Endodermal cell (in vitro differentiated cells): Measurements from ENCODE around the gene RBM22. TPM values are rescaled to one million over a fixed set of nuclear protein-coding genes. Genes with fewer than 3 reads are reported as not detected.

Experiments used
- DNase-seq: peaks from one replicate; pipeline ENCODE4 v3.0.0-alpha.2; 2017
- H3K27ac ChIP-seq: 2 replicates; pipeline ENCODE4 v1.5.1; 2013; ENCODE audit warnings: mild to moderate bottlenecking, low read depth, low read length, moderate library complexity
- H3K27me3 ChIP-seq: 2 replicates; pipeline ENCODE4 v1.6.1; 2013; ENCODE audit warnings: mild to moderate bottlenecking, low read length, moderate library complexity; ENCODE audit not compliant: insufficient read depth, control insufficient read depth, poor library complexity, severe bottlenecking
- H3K36me3 ChIP-seq: 2 replicates; pipeline ENCODE4 v1.7.0; 2013; ENCODE audit warnings: mild to moderate bottlenecking, low read length, moderate library complexity; ENCODE audit not compliant: control insufficient read depth, insufficient read depth
- H3K4me1 ChIP-seq: one replicate; pipeline ENCODE4 v1.7.0; 2013; ENCODE audit warnings: low read length; ENCODE audit not compliant: control insufficient read depth, insufficient read depth
- H3K4me3 ChIP-seq: 2 replicates; pipeline ENCODE4 v1.5.1; 2013; ENCODE audit warnings: mild to moderate bottlenecking, low read length, moderate library complexity
- H3K9ac ChIP-seq: 2 replicates; pipeline ENCODE4 v1.6.1; 2013; ENCODE audit warnings: mild to moderate bottlenecking, low read length, moderate library complexity; ENCODE audit not compliant: poor library complexity, severe bottlenecking; ENCODE audit errors: extremely low read depth
- H3K9me3 ChIP-seq: 2 replicates; pipeline ENCODE4 v1.6.1; 2013; ENCODE audit warnings: mild to moderate bottlenecking, low read length, moderate library complexity; ENCODE audit not compliant: control insufficient read depth
- H3K27ac Mint-ChIP-seq: 2 replicates; pipeline ENCODE4 v1.8.0; 2020; ENCODE audit warnings: mixed read lengths
- H3K27me3 Mint-ChIP-seq: 2 replicates; pipeline ENCODE4 v1.8.0; 2021; ENCODE audit warnings: mild to moderate bottlenecking, mixed read lengths; ENCODE audit not compliant: insufficient read depth
- H3K36me3 Mint-ChIP-seq: 2 replicates; pipeline ENCODE4 v1.8.0; 2020; ENCODE audit warnings: low read depth, mixed read lengths
- H3K4me1 Mint-ChIP-seq: 2 replicates; pipeline ENCODE4 v1.8.0; 2020; ENCODE audit warnings: mixed read lengths
- H3K4me3 Mint-ChIP-seq: 2 replicates; pipeline ENCODE4 v1.8.0; 2020; ENCODE audit warnings: mild to moderate bottlenecking, moderate library complexity, mixed read lengths
- H3K9me3 Mint-ChIP-seq: 2 replicates; pipeline ENCODE4 v1.8.0; 2020; ENCODE audit warnings: mild to moderate bottlenecking, mixed read lengths
- CTCF ChIP-seq: fragments of 200-600 bp; sonication (generic); conservative IDR thresholded peaks from 2 replicates; pipeline ENCODE4 v1.5.0; 2021; ENCODE audit warnings: antibody characterized with exemption, mild to moderate bottlenecking
- WGBS, 2 experiments: methylation state at CpG; one replicate each; pipeline versions ENCODE4 v1.1.5 to v1.1.7; 2013; ENCODE audit warnings: missing lambda C conversion rate in 2 of 2, mixed read lengths in 1 of 2; ENCODE audit not compliant: insufficient coverage in 1 of 2, insufficient read length in 1 of 2; 5-methylcytosine and 5-hydroxymethylcytosine counted together
- total RNA-seq, 2 donors: library from RNA; stranded (reverse); fragmentation: NEBNext Ultra II Directional in 1 of 2; extraction: Animal tissue kit (Norgen Biotek cat#: 25700) in 1 of 2; gene quantifications; 2 replicates in 1 of 2; 3 replicates in 1 of 2; pipeline ENCODE4 v1.2.1, GENCODE V29; 2021

The RBM22 gene
- total RNA-seq, 2 donors from 2014 or later = 42.7 to 44.3 TPM

- no peaks in the 10 kb centered on the region for H3K27me3 Mint-ChIP-seq
- TF ChIP-seq CTCF = no peak
These were observed 40.1 kb upstream of the RBM22 start for GRCh38 chr5:150740992-150741391.

GRCh38 chr5:150738862-150739261 lies 38.0 kb upstream of the RBM22 start:
- Mint-ChIP-seq H3K9me3 (peaks cover 51% of the 10 kb centered on the region), H3K4me1 (peaks cover 10% of the 10 kb centered on the region), H3K4me3 (no peak overlapping the region), H3K36me3 (peaks cover 91% of the 10 kb centered on the region), H3K27ac (no peak overlapping the region), H3K27me3 (no peaks in the 10 kb centered on the region)
- Histone ChIP-seq H3K27ac (no peak overlapping the region), H3K36me3 (peaks cover 49% of the 10 kb centered on the region), H3K4me3 (no peak overlapping the region), H3K27me3 (no peaks in the 10 kb centered on the region), H3K9me3 (peaks cover 43% of the 10 kb centered on the region), H3K9ac (no peak overlapping the region), H3K4me1 (no peaks in the 10 kb centered on the region)
- WGBS, 2 experiments = 94 to 96% methylated on average over 7 of the region's 7 CpGs
- no peak for TF ChIP-seq CTCF
- DNase-seq = no peak

More at GRCh38 chr5:150740992-150741391, 40.1 kb upstream of the RBM22 start:
- Mint-ChIP-seq H3K27ac (no peak overlapping the region), H3K4me1 (peaks cover 10% of the 10 kb centered on the region), H3K4me3 (no peak overlapping the region), H3K36me3 (peaks cover 75% of the 10 kb centered on the region), H3K9me3 (peaks cover 39% of the 10 kb centered on the region)
- Histone ChIP-seq H3K27me3 (no peaks in the 10 kb centered on the region), H3K4me3 (no peak overlapping the region), H3K4me1 (no peaks in the 10 kb centered on the region), H3K27ac (no peak overlapping the region), H3K9ac (no peak overlapping the region), H3K36me3 (peaks cover 34% of the 10 kb centered on the region), H3K9me3 (peaks cover 31% of the 10 kb centered on the region)
- DNase-seq = no peak

- Histone ChIP-seq H3K27me3 (no peaks in the 10 kb centered on the region), H3K9me3 (peaks cover 32% of the 10 kb centered on the region), H3K4me3 (no peak overlapping the region), H3K9ac (no peak overlapping the region), H3K36me3 (peaks cover 64% of the 10 kb centered on the region), H3K4me1 (no peaks in the 10 kb centered on the region), H3K27ac (no peak overlapping the region)
- Mint-ChIP-seq H3K27me3 (no peaks in the 10 kb centered on the region), H3K4me1 (peaks cover 10% of the 10 kb centered on the region), H3K4me3 (no peak overlapping the region), H3K9me3 (peaks cover 30% of the 10 kb centered on the region), H3K27ac (no peak overlapping the region), H3K36me3 (peaks cover 87% of the 10 kb centered on the region)
- 92 to 96% methylated on average over 4 to 7 of the region's 7 CpGs for WGBS, 2 experiments
- TF ChIP-seq CTCF = no peak
- no peak for DNase-seq
These were observed 33.9 kb upstream of the RBM22 start for GRCh38 chr5:150734579-150735384.
